HS-5 (cell line): ENCODE measurements around the gene MLLT6.

ENCODE experiments used
- DNase-seq: peaks from one replicate; pipeline ENCODE4 v3.0.0-alpha.2; 2012; ENCODE audit warnings: low read depth

The MLLT6 gene

DNA sequence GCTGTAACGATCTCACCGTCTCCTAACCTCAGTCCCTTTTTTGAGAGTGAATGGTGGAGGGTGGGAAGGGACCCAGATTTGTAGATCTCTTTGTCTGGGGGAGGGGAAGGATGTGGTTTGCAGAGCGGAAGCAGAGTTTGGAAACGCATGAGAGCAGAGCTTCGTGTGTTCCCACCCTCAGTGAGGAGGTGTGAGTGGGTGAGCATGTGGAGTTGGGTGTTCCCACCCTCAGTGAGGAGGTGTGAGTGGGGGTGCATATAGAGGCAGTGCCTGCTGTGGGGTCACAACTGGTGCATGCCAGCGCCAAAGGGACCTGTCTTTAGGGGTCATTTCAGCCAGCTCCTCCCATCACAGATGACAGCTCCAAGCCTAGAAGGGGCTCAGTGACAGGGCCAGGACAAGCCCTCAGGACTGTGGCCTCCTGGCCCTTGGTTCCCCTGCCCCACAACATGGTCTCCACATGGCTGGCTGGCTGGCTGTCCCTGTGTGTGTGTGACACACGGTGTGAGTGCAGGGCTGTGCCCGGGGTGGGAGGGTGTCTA, 23.3 kb downstream of the MLLT6 start:
- no peak for DNase-seq

DNA sequence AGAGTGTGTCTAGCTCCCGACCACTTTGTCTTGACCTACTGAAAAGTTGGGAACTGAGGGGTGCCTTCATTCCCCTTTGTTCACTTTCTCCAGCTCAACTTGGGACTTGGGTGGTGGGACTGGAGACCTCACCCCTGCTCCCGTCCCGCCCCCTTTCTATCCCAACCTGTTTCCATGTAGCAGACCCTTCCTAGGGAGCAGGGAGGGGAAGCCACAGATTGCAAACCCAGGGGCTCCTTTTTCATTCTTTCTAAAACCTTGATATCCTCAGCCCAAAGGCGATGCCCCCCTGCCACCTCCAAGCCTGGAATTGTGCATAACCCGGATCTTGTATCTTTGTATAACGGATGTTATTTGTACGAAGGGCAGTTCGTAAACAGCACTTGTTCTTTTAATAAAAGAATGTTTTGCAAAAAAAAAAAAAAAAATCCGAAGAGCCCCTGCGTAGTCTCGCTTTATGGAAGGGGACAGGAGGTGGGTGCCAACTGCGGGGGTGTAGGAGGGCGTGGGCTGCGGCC, 24.4 kb downstream of the MLLT6 start:
- DNase-seq: no peak

DNA sequence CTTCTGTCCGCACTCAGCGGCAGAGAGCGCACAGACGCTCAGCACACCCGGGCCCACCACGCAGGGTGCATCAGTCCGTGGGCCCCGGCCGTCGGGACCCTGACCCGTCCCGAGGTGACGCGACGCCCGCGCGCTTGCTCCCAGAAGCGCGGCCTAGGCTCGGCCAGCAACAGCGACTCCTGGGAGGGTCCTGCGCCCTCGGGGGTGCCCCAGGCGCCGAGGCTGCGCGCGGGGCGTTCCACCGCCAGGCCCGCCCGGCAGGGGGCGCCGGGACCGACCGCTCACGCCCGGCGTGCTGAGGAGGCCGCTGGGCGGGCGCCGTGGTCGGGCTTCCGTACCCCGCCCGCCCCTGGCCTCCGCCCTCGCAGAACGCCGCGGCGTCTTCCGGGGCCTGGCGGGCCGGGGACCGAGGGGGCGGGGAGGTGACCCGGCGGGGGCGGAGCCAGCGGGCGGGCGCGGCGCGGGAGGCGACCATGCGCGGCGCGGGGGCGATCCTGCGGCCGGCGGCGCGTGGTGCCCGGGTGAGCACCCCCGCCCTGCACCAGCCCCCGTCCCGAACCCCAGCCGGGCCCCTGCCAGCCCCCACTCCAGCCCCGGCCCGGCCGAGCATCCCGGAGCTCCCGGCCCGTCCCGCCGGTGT, 24.9 kb downstream of the MLLT6 start, which contains the start of gene CISD3:
TSS of gene CISD3 (plus strand) at position 456 of the 640 bp plus-strand sequence. CDS start at position 474, 18 bp downstream.
- no peak for DNase-seq

DNA sequence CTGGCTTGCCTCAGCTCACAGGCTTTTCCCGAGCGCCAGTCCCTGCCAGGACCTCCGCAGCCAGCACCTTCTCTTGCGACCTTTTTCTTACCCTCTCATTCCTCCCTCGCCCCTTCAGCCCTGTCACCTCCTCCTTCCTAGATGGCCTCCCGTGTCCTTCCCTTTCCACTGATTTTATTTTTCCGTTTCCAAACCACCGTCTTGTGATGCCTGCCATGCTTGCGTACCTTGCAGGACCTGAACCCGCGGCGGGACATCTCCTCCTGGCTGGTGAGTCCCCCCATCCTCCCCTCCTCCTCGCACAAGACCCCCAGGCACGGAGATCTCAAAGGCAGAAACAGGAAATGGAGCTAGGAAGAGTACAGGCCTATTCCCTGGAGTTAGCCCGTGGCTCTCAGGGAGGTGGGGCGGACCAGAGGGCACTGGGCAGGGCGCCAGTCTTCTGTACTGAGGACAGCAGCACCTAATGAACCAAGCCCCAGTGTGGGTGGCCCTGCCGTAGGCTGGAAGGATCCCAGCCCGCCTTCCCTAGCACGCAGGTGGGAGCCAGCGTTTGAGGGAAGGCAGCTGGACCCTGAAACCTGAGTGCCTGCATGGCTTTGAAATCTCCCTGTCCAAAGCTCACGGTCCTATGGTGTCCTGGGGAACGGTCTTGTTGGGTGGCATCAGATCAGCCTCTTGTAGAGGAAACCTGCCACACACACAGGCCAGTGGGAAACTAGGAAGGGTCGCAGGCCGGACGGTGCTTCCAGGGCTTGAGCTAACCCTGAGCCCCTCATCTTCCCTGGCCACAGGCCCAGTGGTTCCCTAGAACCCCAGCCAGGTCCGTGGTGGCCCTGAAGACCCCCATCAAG, 25.7 kb downstream of the MLLT6 start:
- DNase-seq: no peak

DNA sequence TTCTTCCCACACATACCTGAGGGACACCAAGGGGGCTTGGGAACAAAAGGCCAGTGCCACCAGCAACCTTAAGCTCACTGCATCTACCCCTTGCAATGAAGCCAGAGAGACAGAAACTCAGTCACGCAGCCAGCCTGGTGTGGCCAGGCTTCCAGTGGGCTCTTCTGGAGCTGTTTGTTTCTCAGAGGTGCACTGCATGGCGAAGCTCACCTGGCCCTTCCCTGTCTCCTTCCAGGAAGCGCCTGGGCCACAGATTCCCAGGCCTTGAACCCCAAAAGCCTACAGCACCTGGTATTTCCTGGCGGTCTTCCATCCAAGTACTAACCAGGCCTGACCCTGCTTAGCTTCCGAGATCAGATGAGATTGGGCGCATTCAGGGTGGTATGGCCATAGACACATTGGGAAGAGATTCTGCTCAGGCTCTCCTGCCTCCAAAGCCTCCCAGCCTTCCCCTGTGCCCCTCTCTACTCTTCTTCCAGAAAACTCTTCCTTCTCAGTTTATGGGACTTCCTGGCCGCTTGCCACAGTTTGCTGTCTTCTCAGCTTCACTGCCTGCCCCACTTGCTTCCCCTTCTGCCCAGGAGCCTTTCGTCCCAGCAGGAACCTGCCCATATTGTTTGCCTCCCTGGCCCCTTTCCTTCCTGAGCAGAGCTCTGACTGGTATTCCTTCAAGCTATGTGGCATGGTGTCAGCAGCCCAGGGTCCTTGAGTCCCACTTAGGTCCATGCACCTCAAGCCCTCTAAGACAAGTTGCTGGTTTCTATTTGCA, 26.6 kb downstream of the MLLT6 start:
- DNase-seq: no peak

DNA sequence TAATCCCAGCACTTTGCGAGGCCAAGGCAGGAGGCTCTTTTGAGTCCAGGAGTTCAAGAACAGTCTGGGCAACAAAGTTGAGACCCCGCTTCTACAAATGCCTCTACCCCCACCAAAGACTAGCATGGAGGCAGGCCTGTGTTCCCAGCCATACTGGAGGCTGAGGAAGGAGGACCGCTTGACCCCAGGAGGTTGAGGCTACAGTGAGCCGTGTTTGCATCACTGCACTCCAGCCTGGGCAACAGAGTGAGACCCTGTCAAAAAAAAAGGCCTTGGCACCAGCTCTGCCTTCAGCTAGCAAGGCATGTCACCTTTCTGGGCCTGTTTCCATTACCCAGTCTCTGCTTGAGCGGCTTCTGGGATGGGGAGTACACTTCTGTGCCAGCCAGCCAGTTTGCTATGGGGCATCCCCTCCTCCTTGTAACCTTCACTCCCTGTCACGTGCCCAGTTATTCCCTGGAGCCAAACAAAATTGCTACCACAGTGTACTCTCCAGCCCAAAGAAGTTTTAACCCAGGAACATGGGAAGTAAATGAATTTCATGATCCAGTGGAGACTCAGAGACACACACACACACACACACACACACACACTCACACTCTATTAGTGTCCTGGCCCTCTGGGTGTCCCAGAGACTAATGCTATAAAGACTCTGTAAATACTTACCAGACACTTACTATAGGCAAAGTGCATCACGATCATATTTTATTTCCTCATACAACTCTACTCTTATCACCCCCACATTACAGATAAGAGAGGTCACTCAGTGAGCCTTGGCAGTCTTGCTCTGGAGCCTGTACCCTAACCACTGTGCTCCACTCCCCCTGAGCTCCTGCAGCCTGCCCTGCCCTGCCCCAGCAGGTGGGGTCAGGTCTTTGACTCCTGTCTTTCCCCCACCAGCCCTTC, 27.6 kb downstream of the MLLT6 start:
- DNase-seq: no peak

DNA sequence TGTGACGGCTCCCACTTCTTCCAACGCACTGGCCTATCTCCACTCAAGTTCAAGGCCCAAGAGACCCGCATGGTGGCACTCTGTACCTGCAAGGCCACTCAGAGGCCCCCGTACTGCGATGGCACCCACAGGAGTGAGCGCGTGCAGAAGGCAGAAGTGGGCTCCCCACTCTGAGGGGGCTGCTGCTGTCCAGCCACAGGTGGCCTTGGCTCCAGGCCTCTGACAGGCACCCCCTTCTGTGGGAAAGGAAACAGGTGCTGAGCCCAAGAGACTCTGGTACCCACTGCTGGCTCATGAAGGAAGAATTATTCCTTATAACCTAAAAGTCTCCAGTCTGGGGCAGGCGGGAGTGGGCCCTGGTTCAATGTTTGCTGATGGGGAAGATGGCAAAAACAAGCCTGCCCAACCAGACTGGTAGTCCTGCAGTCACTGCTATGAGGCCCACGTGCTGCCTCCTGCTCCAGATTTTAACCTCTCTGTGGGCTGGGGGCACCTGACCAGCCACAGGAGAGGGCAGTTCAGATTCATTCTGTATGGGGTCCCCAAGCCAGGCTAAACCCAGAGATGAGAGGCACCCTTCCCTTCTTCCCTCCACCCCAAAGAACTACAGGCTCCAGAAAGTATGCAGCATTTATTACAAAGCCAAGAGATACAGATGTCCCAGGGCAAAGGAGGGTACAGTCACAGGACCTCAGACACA, 28.4 kb downstream of the MLLT6 start:
- DNase-seq: no peak

DNA sequence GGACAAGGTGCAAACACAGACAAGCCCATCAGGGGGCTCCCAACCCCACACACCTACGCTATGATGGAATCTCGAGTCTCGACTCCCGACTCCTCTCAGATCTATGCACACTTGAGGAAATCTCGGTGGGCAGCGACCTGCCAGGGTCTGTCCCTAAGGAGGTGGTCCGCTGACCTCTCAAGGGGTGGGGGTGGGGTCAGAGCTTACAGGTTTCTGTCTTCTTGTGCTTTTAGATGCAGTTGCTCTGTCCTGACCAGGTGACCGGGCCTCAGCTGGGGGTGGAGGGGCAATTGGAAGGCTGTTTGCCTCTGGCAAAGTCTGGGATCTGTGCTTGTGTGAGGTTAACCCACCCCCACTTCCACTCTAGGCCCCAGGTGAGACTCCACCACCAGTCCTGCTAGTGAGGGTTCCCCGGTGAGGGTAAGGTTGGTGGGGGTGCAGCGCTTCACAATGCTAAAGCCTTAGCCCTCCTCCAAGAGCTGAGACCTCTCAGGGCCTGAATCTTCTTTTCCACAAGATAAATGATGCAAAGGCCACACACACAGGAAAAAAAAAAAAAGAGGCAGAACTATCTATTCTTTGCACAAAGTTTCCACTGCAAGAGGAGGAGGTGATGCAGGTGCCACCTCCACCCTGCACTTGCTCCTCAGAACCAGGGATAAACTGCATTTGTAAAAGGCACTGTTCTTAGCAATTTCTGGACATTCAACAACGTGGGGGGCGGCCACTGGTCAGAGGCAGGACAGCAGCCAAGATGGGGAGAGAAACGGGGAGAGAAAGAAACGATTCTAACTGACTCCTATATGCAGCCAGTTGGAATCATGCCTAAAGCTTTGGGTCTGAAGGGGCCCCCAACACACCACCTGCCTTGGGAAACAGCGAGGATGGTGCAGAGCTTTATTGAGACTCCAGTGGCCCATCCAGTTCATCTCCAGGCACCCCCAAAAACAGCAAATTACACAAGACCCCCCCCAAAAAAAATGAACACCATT, 29.2 kb downstream of the MLLT6 start:
- no peak for DNase-seq

DNA sequence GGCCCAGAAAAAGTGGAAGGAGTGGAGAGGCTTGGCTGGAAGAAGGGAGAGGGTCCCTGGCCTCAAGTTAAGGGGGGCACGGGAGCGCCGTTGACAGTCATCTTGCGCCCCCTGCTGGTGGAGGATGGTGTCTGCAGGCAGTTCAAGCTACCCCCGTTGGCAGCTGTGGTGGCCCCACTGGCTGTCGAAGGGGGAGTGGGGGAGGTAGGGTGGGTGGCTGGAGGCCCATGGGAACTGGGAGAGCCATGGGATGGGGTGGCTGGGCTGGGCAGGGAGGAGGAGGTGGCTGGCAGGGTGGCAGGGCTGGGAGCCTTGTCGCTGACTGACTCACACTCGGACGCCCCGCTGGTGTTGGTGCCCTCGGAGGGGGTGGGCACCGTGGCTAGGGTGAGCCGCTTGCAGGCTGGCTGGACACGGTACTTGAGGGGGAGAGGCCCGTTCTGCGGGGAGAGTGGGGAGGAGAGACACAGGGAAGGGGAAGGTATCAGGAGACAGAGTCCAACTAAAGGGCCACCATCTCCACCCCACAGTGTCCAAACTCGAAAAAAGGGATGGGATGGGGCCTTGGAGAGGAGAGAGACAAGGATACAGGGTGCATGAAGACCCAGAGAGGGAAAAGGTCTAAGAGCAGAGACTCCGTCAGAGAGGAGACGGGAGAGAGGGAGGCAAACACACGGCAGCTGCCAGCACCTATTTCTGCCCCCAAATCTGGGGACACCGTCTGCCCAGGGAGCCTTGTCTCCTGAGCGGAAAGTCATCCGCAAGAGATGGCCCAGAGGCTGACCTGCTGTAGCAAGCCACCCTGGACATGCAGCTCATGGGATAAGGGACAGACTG, 30.3 kb downstream of the MLLT6 start:
- DNase-seq: no peak

DNA sequence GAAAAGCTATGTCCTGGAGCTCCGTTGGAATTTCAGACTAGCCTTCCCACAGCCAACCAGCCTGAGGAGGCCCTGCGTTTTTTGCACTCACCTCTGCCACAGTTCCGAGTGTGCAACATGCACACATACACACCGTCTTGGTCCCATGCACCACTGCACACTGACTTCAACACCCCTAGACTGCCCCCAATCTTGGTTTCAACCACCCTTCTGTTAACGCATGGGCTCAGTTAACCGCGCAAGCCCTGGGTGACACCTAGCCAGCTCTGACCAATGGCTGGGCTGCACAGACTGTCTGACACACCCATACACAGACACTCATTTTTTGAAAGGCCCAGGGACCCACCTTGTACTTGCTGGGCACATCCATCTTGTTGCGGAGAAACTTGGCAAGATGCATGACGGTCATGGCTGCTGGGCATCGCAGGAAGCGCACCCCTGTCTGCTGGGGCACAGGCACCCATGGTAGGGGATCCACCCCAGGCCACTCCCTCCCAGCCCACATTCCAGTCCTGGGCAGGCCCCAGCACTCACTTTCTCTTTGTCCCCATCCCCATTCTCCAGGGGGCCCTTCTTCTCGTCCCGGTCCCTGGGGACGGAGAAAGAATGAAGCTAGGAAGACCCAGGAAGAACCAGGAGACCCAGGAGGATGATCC, 33.1 kb downstream of the MLLT6 start:
- no peak for DNase-seq

DNA sequence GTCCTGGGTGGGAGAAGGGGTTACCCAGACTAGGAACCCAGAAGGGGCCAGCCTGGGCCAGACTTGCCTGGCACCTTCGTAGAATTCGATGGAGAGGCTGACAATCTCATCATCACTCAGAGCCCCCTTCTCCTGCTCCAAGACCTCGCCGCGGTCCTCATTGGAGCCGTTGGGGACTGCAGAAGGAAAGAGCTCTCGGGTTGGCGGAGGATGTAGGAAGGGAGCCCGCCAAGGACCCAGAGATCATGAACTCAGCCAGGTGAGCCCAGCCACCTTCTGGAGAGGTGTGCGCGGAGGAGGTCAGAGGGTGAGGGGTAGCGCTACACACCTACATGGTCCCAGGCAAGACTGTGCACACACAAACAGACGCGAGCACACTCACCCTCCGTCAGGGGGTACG, 33.6 kb downstream of the MLLT6 start:
- no peak for DNase-seq

DNA sequence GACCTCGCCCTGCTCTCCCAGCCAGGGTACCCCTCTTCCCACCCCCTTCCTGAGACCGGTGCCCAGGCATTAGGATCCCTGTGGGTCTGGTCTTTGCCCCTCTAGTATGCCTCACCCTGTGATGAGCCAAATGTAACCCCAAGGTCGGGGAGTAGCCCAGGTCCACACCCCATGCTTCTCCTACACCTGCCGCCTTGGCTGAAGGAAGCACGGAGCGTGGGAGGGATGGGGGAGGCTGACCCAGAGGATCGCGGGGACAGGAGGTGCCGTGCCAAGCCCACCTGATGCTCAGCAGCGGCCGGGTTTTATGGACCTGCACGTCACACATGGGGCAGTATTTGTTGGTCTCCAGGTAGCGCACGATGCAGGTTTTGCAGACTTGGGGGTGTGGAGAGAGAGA, 34.2 kb downstream of the MLLT6 start:
- DNase-seq: no peak

DNA sequence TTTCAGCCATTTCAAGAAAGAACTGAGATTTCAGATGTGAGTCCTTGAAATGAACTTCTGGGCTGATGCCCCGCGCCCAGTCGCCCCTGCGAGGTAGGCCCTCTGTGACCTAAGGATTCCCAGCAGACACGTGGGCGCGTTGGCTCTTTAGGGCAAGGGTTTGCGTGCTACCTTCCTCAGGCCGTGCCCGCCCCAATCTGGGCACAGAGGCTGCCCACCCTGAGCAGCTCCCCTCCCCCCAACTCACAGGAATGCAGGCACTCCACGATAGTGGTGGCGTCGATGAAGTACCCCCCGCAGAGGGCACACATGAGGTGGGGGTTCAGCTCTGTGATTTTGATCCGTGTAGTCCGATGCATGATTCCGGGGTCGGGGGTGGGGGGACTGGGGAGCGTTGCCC, 35.0 kb downstream of the MLLT6 start:
- DNase-seq: no peak

DNA sequence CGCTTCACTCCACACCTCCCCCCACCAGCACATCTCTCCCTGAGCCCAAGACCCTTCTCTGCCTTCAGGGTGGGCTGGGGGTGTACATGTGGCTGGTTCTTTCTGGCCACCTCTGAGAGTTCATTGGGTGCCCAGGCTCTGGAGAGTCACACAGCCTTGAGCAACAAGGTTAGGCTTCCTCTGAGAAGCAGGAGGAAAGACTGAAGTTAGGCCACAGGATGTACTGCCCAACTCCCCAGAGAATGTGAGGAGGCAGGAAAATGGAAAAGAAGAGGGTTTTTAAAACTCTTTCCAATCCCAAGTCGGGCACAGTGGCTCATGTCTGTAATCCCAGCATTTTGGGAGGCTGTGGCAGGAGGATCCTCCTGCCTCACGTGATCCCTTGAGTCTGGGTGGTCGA, 35.7 kb downstream of the MLLT6 start:
- no peak for DNase-seq

DNA sequence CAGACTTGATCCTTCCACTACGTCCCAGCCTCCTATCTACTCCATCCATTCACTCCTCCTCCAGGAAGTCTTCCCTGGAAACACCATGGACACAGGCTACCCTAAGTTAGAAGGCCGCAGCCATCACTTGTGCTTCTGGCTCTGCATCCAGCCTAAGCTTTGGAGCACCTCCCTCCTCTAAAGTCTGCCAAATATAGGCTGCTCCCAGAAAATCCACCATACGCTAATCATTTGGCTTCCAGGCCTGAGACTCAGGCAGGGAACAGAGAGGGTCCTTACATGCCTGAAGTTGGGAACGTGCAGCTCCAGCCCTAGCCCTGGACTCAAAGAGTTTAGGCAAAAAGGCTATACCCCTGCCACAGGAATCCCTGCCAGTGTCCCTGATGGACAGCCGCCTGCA, 36.4 kb downstream of the MLLT6 start:
- no peak for DNase-seq

DNA sequence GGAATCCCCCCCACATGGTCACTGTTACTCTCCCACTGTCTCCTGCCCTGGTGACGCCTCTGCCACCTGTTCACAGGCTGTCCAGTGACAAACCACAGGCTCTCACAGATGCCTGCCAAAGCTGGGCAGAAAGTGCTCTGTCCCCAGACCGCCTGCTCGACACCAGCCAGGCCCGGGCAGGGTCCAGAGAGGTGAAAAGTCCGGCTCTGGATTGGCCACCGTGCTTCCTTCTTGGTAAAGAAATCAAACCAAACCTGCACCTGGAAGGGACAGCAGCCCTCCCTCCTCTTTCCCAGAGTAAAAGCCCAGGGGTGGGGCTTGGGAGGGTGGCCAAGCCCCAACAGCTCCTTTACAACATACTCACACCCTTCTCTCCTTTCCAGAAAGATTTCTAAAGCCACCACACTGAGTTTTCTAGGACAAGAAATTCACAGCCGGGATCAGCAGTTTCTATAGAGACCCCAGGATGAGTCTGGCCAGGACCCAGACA, 36.9 kb downstream of the MLLT6 start:
- no peak for DNase-seq

DNA sequence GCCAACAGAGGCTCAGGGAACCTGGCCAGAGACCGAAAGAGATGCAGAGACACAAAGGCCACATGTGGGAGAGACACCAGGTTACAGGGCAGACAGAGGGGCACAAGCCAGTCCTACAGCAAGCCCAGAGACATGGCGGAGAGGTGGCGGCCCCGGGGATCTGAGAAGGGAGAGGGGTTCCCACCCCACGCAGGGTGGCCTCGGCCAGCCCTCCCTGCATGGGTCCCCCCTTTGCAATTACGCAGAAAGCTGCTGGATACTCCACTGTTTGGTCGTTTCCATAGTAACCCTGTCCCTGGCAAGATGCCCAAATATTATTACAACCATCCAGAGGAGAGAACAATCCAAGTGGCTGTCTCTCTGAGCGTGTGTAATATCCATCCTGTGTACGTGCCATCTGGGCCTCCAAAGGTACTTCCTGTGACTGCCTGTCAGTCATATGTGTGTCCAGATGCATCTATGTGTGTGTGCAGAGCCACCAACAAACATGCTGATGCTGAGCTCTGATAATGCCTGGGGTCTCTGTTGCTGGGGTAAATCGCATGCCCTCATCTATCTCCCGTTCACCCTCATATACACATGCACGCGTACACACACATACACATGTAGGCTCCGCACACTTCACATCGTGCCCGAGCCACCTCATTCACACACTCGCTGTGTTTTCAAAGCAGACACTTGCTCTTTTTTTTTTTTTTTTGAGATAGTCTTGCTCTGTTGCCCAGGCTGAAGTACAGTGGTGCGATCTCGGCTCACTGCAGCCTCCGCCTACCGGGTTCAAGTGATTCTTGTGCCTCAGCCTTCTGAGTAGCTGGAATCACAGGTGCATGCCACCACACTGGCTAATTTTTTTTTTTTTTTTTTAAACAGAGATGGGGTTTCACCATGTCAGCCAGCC, 37.6 kb downstream of the MLLT6 start:
- DNase-seq: no peak
